CD8-positive, alpha-beta memory T cell (primary cell): ENCODE results near the gene C1orf105. TPM values are rescaled to one million over a fixed set of nuclear protein-coding genes. Genes with fewer than 3 reads are reported as not detected.

Experiments
- CTCF ChIA-PET: fragments of 350-600 bp; sonication (Branson Sonifier 250); formaldehyde crosslinking; loops from one replicate; lab custom pipeline; 2021; ENCODE audit warnings: antibody characterized with exemption; lab: Charles Lee
- POLR2A ChIA-PET: fragments of 350-600 bp; sonication (Branson Sonifier 250); formaldehyde crosslinking; loops from one replicate; lab custom pipeline; 2021; ENCODE audit warnings: antibody characterized with exemption; lab: Charles Lee
- DNase-seq, 5 donors: peaks; one replicate each; pipeline versions ENCODE4 v3.0.0 to v3.0.0-alpha.2; 2020 to 2022; ENCODE audit warnings: mixed read lengths in 1 of 5
- H3K27ac ChIP-seq: one replicate; pipeline ENCODE4 v1.7.0; 2013; ENCODE audit warnings: low read depth, mild to moderate bottlenecking, low read length, moderate library complexity
- H3K27me3 ChIP-seq: 2 replicates; pipeline ENCODE4 v1.7.0; 2013; ENCODE audit warnings: low read length, mild to moderate bottlenecking; ENCODE audit not compliant: insufficient read depth, poor library complexity, severe bottlenecking
- H3K36me3 ChIP-seq: 2 replicates; pipeline ENCODE4 v1.7.0; 2013; ENCODE audit warnings: mild to moderate bottlenecking, low read length, moderate library complexity; ENCODE audit not compliant: insufficient read depth
- H3K4me1 ChIP-seq: 2 replicates; pipeline ENCODE4 v1.7.0; 2013; ENCODE audit warnings: mild to moderate bottlenecking, low read length, moderate library complexity; ENCODE audit not compliant: insufficient read depth
- H3K4me3 ChIP-seq: 2 replicates; pipeline ENCODE4 v1.7.0; 2013; ENCODE audit warnings: mild to moderate bottlenecking, low read length
- H3K9me3 ChIP-seq: 2 replicates; pipeline ENCODE4 v1.7.0; 2013; ENCODE audit warnings: mild to moderate bottlenecking, low read length
- H3K27ac Mint-ChIP-seq, 8 donors: one replicate each; pipeline ENCODE4 v1.8.0; 2020 to 2021; ENCODE audit warnings: mixed read lengths in 8 of 8, mild to moderate bottlenecking in 6 of 8, inconsistent platforms in 3 of 8, moderate library complexity in 3 of 8
- H3K27me3 Mint-ChIP-seq, 2 donors: one replicate each; pipeline ENCODE4 v1.8.0; 2020 to 2021; ENCODE audit warnings: mixed read lengths in 2 of 2, mild to moderate bottlenecking in 1 of 2, moderate library complexity in 1 of 2
- H3K36me3 Mint-ChIP-seq, 3 donors: one replicate each; pipeline ENCODE4 v1.8.0; 2020 to 2021; ENCODE audit warnings: mixed read lengths in 3 of 3, inconsistent platforms in 1 of 3, mild to moderate bottlenecking in 1 of 3
- H3K4me1 Mint-ChIP-seq, 3 donors: one replicate each; pipeline ENCODE4 v1.8.0; 2020 to 2021; ENCODE audit warnings: mixed read lengths in 3 of 3, inconsistent platforms in 1 of 3, mild to moderate bottlenecking in 1 of 3
- H3K4me3 Mint-ChIP-seq, 7 donors: one replicate each; pipeline ENCODE4 v1.8.0; 2020 to 2021; ENCODE audit warnings: mixed read lengths in 7 of 7, mild to moderate bottlenecking in 6 of 7, moderate library complexity in 4 of 7, inconsistent platforms in 2 of 7
- H3K9me3 Mint-ChIP-seq, 5 donors: one replicate each; pipeline ENCODE4 v1.8.0; 2020 to 2022; ENCODE audit warnings: mixed read lengths in 5 of 5, mild to moderate bottlenecking in 3 of 5, moderate library complexity in 2 of 5, inconsistent platforms in 1 of 5
- polyA plus RNA-seq: library from polyadenylated mRNA; unstranded; fragments of 300-500 nt; fragmentation: Illumina TruSeq; gene quantifications from one replicate; pipeline ENCODE4 v1.2.3, GENCODE V29; 2021
- total RNA-seq, 2 experiments: library from RNA; stranded (reverse); gene quantifications; one replicate each; pipeline ENCODE4 v1.2.3, GENCODE V29; 2021

Gene C1orf105
- total and polyA plus RNA-seq, 3 experiments from 2014 or later, result not detected

GRCh38 chr1:172465617-172466016 lies 45.1 kb downstream of the C1orf105 start:
- Mint-ChIP-seq H3K9me3 (no peaks in the 10 kb centered on the region), H3K36me3 (no peaks in the 10 kb centered on the region), H3K27me3 (peaks cover 3 to 16% of the 10 kb centered on the region in 2 donors), H3K4me1 (no peaks in the 10 kb centered on the region), H3K27ac (no peak overlapping the region), H3K4me3 (no peak overlapping the region)
- ChIA-PET CTCF (no interaction called here), POLR2A (no interaction called here)
- no peaks in the 10 kb centered on the region for H3K36me3 ChIP-seq
- no peaks in the 10 kb centered on the region for H3K27me3 ChIP-seq
- no peak overlapping the region for H3K4me3 ChIP-seq
- H3K27ac ChIP-seq, result no peak overlapping the region
- no peaks in the 10 kb centered on the region for H3K9me3 ChIP-seq
- no peak for DNase-seq
- H3K4me1 ChIP-seq, result no peaks in the 10 kb centered on the region

- Mint-ChIP-seq H3K4me3 (no peak overlapping the region), H3K9me3 (no peaks in the 10 kb centered on the region), H3K27ac (no peak overlapping the region), H3K27me3 (peaks cover 1 to 16% of the 10 kb centered on the region in 2 donors), H3K36me3 (no peaks in the 10 kb centered on the region), H3K4me1 (no peaks in the 10 kb centered on the region)
- Histone ChIP-seq H3K36me3 (no peaks in the 10 kb centered on the region), H3K4me3 (no peak overlapping the region), H3K4me1 (no peaks in the 10 kb centered on the region), H3K9me3 (no peaks in the 10 kb centered on the region), H3K27ac (no peak overlapping the region), H3K27me3 (no peaks in the 10 kb centered on the region)
- DNase-seq, result no peak
- ChIA-PET POLR2A (no interaction called here), CTCF (no interaction called here)
These were observed 46.4 kb downstream of the C1orf105 start for GRCh38 chr1:172466795-172467407.

- no peaks in the 10 kb centered on the region for H3K36me3 Mint-ChIP-seq
These were observed 47.0 kb downstream of the C1orf105 start for GRCh38 chr1:172467446-172467845.

DNA sequence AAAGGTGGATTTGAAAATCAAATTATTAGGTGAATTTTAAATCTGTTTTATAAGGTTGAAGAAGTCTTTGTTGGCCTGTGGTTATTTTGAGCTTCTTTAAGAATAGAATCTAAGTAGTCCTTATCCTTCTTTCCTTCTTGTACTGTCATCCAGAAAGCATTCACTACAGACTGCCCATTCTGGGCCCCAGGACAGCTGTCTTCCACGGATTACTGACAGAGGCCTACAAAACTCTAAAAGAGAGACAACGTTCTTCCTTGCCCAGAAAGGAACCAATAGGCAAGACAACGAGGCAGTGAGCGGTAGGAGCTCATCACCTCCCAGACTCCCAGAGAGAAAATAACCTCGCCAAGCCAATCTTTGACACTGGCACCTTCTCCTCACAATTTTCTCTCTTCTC lies 47.8 kb downstream of the C1orf105 start:
- no peaks in the 10 kb centered on the region for H3K36me3 Mint-ChIP-seq
- no peaks in the 10 kb centered on the region for H3K4me1 ChIP-seq
- no peaks in the 10 kb centered on the region for H3K9me3 Mint-ChIP-seq
- H3K4me1 Mint-ChIP-seq, result no peaks in the 10 kb centered on the region
- H3K27me3 Mint-ChIP-seq, result peaks cover 1 to 16% of the 10 kb centered on the region in 2 donors
- H3K4me3 Mint-ChIP-seq, result no peak overlapping the region
- no peak for DNase-seq
- H3K9me3 ChIP-seq, result no peaks in the 10 kb centered on the region
- H3K27ac ChIP-seq, result no peak overlapping the region
- CTCF ChIA-PET, result no interaction called here
- no peak overlapping the region for H3K27ac Mint-ChIP-seq
- POLR2A ChIA-PET, result no interaction called here
- no peaks in the 10 kb centered on the region for H3K27me3 ChIP-seq
- H3K4me3 ChIP-seq, result no peak overlapping the region
- H3K36me3 ChIP-seq, result no peaks in the 10 kb centered on the region

More at GRCh38 chr1:172467446-172467845, 47.0 kb downstream of the C1orf105 start:
- Mint-ChIP-seq H3K27ac (no peak overlapping the region), H3K9me3 (no peaks in the 10 kb centered on the region), H3K4me1 (no peaks in the 10 kb centered on the region), H3K27me3 (peaks cover 1 to 16% of the 10 kb centered on the region in 2 donors), H3K4me3 (no peak overlapping the region)
- ChIA-PET POLR2A (no interaction called here), CTCF (no interaction called here)
- no peak overlapping the region for H3K4me3 ChIP-seq
- no peaks in the 10 kb centered on the region for H3K27me3 ChIP-seq
- no peak for DNase-seq
- no peaks in the 10 kb centered on the region for H3K9me3 ChIP-seq
- H3K36me3 ChIP-seq, result no peaks in the 10 kb centered on the region
- H3K27ac ChIP-seq, result no peak overlapping the region
- H3K4me1 ChIP-seq, result no peaks in the 10 kb centered on the region

GRCh38 chr1:172469717-172470116 lies 49.2 kb downstream of the C1orf105 start:
- Mint-ChIP-seq H3K9me3 (no peaks in the 10 kb centered on the region), H3K27ac (no peak overlapping the region), H3K36me3 (no peaks in the 10 kb centered on the region), H3K27me3 (peaks cover 1 to 16% of the 10 kb centered on the region in 2 donors), H3K4me3 (no peak overlapping the region), H3K4me1 (no peaks in the 10 kb centered on the region)
- H3K4me3 ChIP-seq, result no peak overlapping the region
- DNase-seq, result no peak
- no peaks in the 10 kb centered on the region for H3K4me1 ChIP-seq
- no peaks in the 10 kb centered on the region for H3K36me3 ChIP-seq
- ChIA-PET POLR2A (no interaction called here), CTCF (no interaction called here)
- H3K9me3 ChIP-seq, result no peaks in the 10 kb centered on the region
- no peak overlapping the region for H3K27ac ChIP-seq
- no peaks in the 10 kb centered on the region for H3K27me3 ChIP-seq

DNA sequence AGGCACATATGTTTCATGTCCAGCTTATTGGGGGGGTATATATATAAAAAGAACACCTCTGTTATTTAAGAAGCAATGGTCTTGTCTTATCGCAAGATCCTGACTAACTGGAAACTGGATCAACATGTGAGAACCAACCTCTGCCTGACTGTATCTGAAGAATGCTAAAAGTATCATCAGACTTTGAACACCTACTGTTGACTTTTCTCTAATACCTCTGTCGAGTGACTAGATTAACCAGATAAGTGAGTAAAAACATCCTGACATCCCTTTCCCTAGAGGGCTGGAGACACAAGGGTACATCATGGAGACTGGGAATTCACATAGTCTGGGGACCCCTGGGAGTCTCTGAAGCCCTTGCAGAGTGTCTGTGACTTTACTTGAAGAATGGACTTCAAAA lies 49.7 kb downstream of the C1orf105 start:
- CTCF ChIA-PET, result no interaction called here
- DNase-seq, result no peak
- Histone ChIP-seq H3K9me3 (no peaks in the 10 kb centered on the region), H3K36me3 (no peaks in the 10 kb centered on the region), H3K4me3 (no peak overlapping the region), H3K27ac (no peak overlapping the region), H3K4me1 (no peaks in the 10 kb centered on the region), H3K27me3 (no peaks in the 10 kb centered on the region)
- POLR2A ChIA-PET, result no interaction called here
- Mint-ChIP-seq H3K27me3 (peaks cover 2 to 16% of the 10 kb centered on the region in 2 donors), H3K4me1 (no peaks in the 10 kb centered on the region), H3K9me3 (no peaks in the 10 kb centered on the region), H3K4me3 (no peak overlapping the region), H3K36me3 (no peaks in the 10 kb centered on the region), H3K27ac (no peak overlapping the region)

GRCh38 chr1:172471666-172472065 lies 51.2 kb downstream of the C1orf105 start:
- Mint-ChIP-seq H3K4me1 (no peaks in the 10 kb centered on the region), H3K9me3 (no peaks in the 10 kb centered on the region), H3K27ac (no peak overlapping the region), H3K36me3 (no peaks in the 10 kb centered on the region), H3K27me3 (peaks cover 1 to 16% of the 10 kb centered on the region in 2 donors), H3K4me3 (no peak overlapping the region)
- Histone ChIP-seq H3K27me3 (no peaks in the 10 kb centered on the region), H3K4me1 (no peaks in the 10 kb centered on the region), H3K27ac (no peak overlapping the region), H3K9me3 (no peaks in the 10 kb centered on the region), H3K36me3 (no peaks in the 10 kb centered on the region), H3K4me3 (no peak overlapping the region)
- ChIA-PET POLR2A (no interaction called here), CTCF (no interaction called here)
- no peak for DNase-seq

DNA sequence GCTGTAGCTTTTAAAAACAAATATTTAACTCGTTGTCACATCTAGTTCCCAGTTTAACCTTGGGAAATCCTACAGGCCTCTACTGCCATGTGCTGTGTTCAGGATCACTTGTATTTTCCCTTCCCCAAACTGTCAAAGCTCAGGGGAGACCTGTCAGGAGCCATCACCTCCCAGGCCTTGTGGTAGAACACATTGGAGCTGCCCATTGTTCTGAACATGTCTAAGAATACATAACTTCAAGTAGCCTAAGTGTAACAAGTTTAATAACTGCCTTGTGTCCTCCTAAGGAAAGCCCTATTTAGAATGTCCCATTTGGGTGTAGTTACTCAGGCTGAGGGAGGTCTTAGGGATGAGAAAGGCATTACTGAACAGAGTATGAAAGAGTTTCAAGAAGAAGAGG lies 52.0 kb downstream of the C1orf105 start:
- no peak for DNase-seq
- ChIA-PET POLR2A (no interaction called here), CTCF (interaction anchor here (0.9 kb wide), 1 partner anchor 9 kb away, joined by 4 read pairs; no protein-coding TSS in a partner anchor)
- peaks cover 1 to 12% of the 10 kb centered on the region in 2 donors for H3K27me3 Mint-ChIP-seq
- no peaks in the 10 kb centered on the region for H3K36me3 ChIP-seq
- H3K9me3 ChIP-seq, result no peaks in the 10 kb centered on the region
- H3K4me3 ChIP-seq, result no peak overlapping the region
- H3K36me3 Mint-ChIP-seq, result no peaks in the 10 kb centered on the region
- no peaks in the 10 kb centered on the region for H3K9me3 Mint-ChIP-seq
- no peaks in the 10 kb centered on the region for H3K4me1 ChIP-seq
- no peak overlapping the region for H3K4me3 Mint-ChIP-seq
- no peak overlapping the region for H3K27ac Mint-ChIP-seq
- H3K27me3 ChIP-seq, result no peaks in the 10 kb centered on the region
- no peaks in the 10 kb centered on the region for H3K4me1 Mint-ChIP-seq
- H3K27ac ChIP-seq, result no peak overlapping the region
